GM12865 (cell line): ENCODE data around the gene CTNNA3.

Experiments used
- DNase-seq: peaks from one replicate; pipeline ENCODE4 v3.0.0; 2010; ENCODE audit warnings: low read depth
- H3K4me3 ChIP-seq: 2 replicates; pipeline ENCODE4 v1.5.1; 2011; ENCODE audit warnings: mild to moderate bottlenecking, low read depth, low read length, control low read depth
- TF ChIP-seq, protein P1 (sequence below): IDR thresholded peaks from 2 replicates; pipeline ENCODE4 v1.5.1; 2011; ENCODE audit warnings: low read length, control low read depth, low read depth, inconsistent platforms; ENCODE audit not compliant: insufficient read depth; ENCODE audit errors: missing control alignments

The CTNNA3 gene

DNA sequence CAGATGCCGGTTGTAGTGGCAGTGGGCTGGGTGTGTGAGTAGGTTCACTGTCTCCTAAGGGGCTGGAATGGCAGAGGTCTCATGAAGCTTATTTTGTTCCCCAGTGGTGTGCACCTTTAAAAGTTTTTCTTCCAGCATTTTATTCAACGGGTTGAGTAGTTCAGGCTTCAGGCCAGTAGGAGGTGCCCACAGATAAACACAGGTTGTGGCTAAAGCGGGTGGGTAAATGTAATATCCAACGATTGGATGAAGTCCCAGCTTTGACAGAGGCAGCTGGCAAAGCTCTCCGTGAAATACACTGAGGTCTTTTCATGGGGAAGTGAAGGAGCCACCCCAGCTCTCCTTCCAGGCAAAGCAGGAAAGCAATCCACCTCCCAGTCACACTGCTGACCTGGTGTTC, 1109.9 kb downstream of the CTNNA3 start:
- DNase-seq, result no peak
- TF ChIP-seq, protein P1, sequence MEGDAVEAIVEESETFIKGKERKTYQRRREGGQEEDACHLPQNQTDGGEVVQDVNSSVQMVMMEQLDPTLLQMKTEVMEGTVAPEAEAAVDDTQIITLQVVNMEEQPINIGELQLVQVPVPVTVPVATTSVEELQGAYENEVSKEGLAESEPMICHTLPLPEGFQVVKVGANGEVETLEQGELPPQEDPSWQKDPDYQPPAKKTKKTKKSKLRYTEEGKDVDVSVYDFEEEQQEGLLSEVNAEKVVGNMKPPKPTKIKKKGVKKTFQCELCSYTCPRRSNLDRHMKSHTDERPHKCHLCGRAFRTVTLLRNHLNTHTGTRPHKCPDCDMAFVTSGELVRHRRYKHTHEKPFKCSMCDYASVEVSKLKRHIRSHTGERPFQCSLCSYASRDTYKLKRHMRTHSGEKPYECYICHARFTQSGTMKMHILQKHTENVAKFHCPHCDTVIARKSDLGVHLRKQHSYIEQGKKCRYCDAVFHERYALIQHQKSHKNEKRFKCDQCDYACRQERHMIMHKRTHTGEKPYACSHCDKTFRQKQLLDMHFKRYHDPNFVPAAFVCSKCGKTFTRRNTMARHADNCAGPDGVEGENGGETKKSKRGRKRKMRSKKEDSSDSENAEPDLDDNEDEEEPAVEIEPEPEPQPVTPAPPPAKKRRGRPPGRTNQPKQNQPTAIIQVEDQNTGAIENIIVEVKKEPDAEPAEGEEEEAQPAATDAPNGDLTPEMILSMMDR, result no peak
- no peak overlapping the region for H3K4me3 ChIP-seq

DNA sequence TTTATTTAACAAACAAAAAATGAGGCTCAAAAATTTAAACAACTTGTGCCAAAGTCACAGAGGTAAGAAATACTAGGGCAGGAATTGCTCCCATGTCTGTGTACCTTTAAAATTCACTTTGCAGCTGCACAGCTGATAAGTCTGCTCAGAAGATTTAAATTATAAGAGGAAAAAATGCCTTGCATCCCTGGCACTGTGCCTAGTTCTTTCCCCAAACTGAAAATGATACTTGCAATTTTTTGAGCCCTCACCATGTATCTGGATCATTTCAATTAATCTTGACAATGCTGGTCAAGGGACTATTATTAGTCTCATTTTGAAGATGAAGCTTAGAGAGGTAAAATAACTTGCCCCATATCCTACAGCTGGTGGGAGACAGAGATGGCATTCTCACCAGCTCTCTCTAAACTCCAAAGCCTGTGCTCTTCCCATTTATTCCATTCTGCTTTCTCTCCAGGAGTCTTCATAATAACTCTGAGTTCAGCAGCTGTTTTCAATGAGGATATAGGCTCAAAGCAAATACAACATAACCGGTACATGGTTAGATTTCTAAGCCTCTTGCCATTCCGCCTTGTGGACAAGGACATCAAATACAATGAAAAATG, 1120.6 kb downstream of the CTNNA3 start:
- TF ChIP-seq, protein P1, result no peak
- no peak overlapping the region for H3K4me3 ChIP-seq
- DNase-seq, result no peak

DNA sequence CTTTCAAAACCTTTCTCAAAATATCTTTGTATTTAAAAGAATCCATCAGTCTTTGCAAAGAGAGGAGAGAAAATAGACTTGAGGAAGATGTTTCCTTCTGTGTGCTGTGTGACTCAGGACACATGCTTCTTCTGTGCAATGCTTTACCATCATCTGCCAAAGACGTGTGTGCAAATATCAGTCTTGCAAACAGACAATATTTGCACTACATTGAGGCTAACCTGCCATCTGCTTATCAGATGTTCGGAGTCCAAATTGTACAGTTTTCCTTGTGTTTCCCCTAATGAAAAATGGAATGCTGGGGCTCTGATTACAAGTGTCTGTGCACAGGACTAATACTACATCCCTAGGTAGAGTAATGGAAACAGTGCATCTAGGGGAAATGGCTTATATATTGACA, 1123.3 kb downstream of the CTNNA3 start:
- TF ChIP-seq, protein P1, result no peak
- no peak overlapping the region for H3K4me3 ChIP-seq
- DNase-seq, result no peak

DNA sequence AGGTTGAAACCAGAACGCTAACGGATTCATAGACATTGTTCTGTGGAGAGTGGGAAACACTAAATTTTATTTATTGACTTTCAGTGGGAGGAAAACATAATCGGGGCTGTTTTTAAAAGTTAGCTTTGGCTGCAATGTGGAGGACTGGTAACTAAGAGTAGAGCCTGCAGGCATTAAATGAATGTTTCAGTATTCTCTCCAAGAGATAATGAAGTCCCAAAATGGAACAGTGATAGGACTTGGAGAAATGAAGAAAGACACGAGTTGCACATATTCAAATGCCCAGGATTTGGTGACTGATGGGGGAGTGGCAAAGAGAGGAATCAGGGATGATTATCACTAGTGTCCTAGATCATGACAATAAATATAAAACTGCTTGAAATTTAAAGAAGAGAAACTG, 1130.0 kb downstream of the CTNNA3 start:
- no peak for DNase-seq
- no peak overlapping the region for H3K4me3 ChIP-seq
- TF ChIP-seq, protein P1, result no peak

DNA sequence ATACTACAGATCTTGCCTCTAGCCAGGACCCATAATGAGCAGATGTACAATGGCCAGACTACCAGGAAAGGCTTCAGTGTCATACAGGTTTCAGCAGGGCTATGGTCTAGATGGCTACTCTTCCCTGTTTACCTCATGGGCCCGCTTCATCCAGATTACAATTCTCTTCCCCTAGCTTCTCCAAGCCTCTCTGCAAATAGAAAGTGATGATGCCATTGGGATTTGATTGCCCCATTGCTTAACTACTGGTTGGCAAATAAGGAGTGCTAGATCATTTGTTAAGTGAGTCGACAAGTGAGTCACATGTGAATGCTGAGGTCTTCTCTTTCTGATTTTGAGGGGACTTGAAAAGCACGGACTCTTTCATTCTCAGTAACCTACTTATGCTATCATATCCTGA, 1131.7 kb downstream of the CTNNA3 start:
- TF ChIP-seq, protein P1, result no peak
- no peak overlapping the region for H3K4me3 ChIP-seq
- no peak for DNase-seq

DNA sequence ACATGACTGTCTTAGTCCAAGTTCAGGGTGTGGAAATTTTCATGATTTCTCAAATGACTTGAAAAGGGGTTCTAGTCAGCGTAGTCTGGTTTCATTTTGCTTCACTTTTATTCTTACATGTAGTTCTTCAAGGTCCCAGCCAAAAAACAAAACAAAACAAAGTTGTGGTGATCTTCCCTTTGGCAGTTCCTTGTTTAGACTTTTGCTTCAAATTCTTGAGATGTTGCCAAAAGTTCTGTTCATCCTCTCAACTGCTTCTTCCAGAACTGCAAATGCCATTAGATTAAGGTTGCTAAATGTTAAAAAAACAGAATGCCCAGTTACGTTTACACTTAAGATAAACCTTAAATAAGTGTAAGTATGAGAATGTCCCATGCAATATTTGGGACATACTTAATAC, 1140.9 kb downstream of the CTNNA3 start:
- no peak overlapping the region for H3K4me3 ChIP-seq
- DNase-seq, result no peak
- TF ChIP-seq, protein P1, result no peak

DNA sequence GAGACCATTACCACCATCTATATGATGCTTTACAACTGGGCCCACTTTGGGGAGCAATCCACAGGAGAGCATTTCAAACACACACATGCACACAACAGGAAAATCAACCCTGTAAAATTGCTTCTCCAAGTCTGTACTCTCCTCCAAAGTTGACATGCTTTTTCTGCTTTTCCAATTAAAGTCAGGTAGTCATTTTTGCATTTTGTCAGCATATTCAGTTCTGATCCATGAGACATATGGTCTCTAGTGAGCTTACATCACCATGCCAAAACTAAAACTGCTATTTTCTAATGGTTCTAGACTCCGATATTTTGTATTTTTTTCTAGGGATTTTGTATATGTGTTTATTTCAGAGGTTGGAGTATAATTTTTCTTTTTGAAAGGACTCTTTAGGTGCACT, 1143.7 kb downstream of the CTNNA3 start:
- no peak for DNase-seq
- no peak overlapping the region for H3K4me3 ChIP-seq
- TF ChIP-seq, protein P1, result no peak
